SK-N-SH treated with all-trans-retinoic acid at 6 μM for 48 hours (cell line): ENCODE results near the gene ATP1A2.
A peak's percentile ranks its signal among the peaks of the same experiment; 100 is the strongest.

Experiments used
- ATAC-seq: fragments of 200-7000 bp; cut with Tn5 transposase; 3 replicates; pipeline ENCODE4 v1.9.1; 2020; ENCODE audit warnings: mild to moderate bottlenecking, moderate library complexity
- ARNTL ChIP-seq: fragments of 450-650 bp; formaldehyde crosslinking; IDR thresholded peaks from 2 replicates; pipeline ENCODE4 v1.5.0; 2020; ENCODE audit warnings: low read depth, mild to moderate bottlenecking, moderate library complexity, borderline replicate concordance
- BACH2 ChIP-seq: fragments of 250-450 bp; sonication (Bioruptor Pico); IDR thresholded peaks from 2 replicates; pipeline ENCODE4 v1.9.0; 2021; ENCODE audit warnings: mild to moderate bottlenecking, borderline replicate concordance
- CREB5 ChIP-seq: fragments of 250-450 bp; sonication (Bioruptor Pico); IDR thresholded peaks from 2 replicates; pipeline ENCODE4 v1.5.1; 2020; ENCODE audit warnings: low read depth, mild to moderate bottlenecking, moderate library complexity
- CSDC2 ChIP-seq: fragments of 250-450 bp; sonication (Bioruptor Pico); IDR thresholded peaks from 2 replicates; pipeline ENCODE4 v1.5.0; 2020; ENCODE audit warnings: mild to moderate bottlenecking, moderate library complexity
- ESRRG ChIP-seq: fragments of 250-450 bp; sonication (Bioruptor Pico); IDR thresholded peaks from 2 replicates; pipeline ENCODE4 v1.6.1; 2021; ENCODE audit warnings: mild to moderate bottlenecking
- GLIS3 ChIP-seq: fragments of 250-450 bp; sonication (Bioruptor Pico); IDR thresholded peaks from 2 replicates; pipeline ENCODE4 v1.5.0; 2020; ENCODE audit warnings: mild to moderate bottlenecking, moderate library complexity
- ISL1 ChIP-seq: fragments of 250-450 bp; sonication (Bioruptor Pico); IDR thresholded peaks from 2 replicates; pipeline ENCODE4 v2.1.2; 2022; ENCODE audit warnings: mild to moderate bottlenecking, moderate library complexity
- OSR1 ChIP-seq: fragments of 250-450 bp; sonication (Bioruptor Pico); IDR thresholded peaks from 2 replicates; pipeline ENCODE4 v1.8.0; 2022; ENCODE audit warnings: moderate library complexity, mild to moderate bottlenecking, inconsistent platforms
- PATZ1 ChIP-seq: fragments of 250-450 bp; sonication (Bioruptor Pico); IDR thresholded peaks from 2 replicates; pipeline ENCODE4 v1.8.0; 2020; ENCODE audit warnings: mild to moderate bottlenecking, moderate library complexity, borderline replicate concordance
- POU6F1 ChIP-seq: fragments of 250-450 bp; sonication (Bioruptor Pico); IDR thresholded peaks from 2 replicates; pipeline ENCODE4 v1.8.0; 2021; ENCODE audit warnings: low read depth, mild to moderate bottlenecking, moderate library complexity, borderline replicate concordance
- PPARA ChIP-seq: fragments of 250-450 bp; sonication (Bioruptor Pico); IDR thresholded peaks from 2 replicates; pipeline ENCODE4 v1.5.0; 2020; ENCODE audit warnings: mild to moderate bottlenecking, borderline replicate concordance
- RARB ChIP-seq: fragments of 250-450 bp; sonication (Bioruptor Pico); IDR thresholded peaks from 2 replicates; pipeline ENCODE4 v1.8.0; 2021; ENCODE audit warnings: mild to moderate bottlenecking, moderate library complexity
- SNAI2 ChIP-seq: fragments of 250-450 bp; sonication (Bioruptor Pico); IDR thresholded peaks from 2 replicates; pipeline ENCODE4 v1.5.0; 2020; ENCODE audit warnings: mild to moderate bottlenecking, moderate library complexity
- TCF4 ChIP-seq: fragments of 250-450 bp; sonication (Bioruptor Pico); IDR thresholded peaks from 2 replicates; pipeline ENCODE4 v1.8.0; 2021; ENCODE audit warnings: mild to moderate bottlenecking, moderate library complexity, borderline replicate concordance
- TOX ChIP-seq: fragments of 250-450 bp; sonication (Bioruptor Pico); IDR thresholded peaks from 2 replicates; pipeline ENCODE4 v1.8.0; 2021; ENCODE audit warnings: mild to moderate bottlenecking, moderate library complexity, borderline replicate concordance
- TSHZ2 ChIP-seq: fragments of 250-450 bp; sonication (Bioruptor Pico); IDR thresholded peaks from 2 replicates; pipeline ENCODE4 v1.5.0; 2020; ENCODE audit warnings: mild to moderate bottlenecking, moderate library complexity
- ZC3H10 ChIP-seq: fragments of 250-450 bp; sonication (Bioruptor Pico); IDR thresholded peaks from 2 replicates; pipeline ENCODE4 v1.5.1; 2021; ENCODE audit warnings: mild to moderate bottlenecking, moderate library complexity
- ZFP3 ChIP-seq: fragments of 250-450 bp; sonication (Bioruptor Pico); IDR thresholded peaks from 2 replicates; pipeline ENCODE4 v1.5.0; 2020; ENCODE audit warnings: mild to moderate bottlenecking, moderate library complexity
- ZFP30 ChIP-seq: fragments of 450-650 bp; formaldehyde crosslinking; IDR thresholded peaks from 2 replicates; pipeline ENCODE4 v1.5.0; 2022; ENCODE audit warnings: mild to moderate bottlenecking, moderate library complexity
- ZNF565 ChIP-seq: fragments of 450-650 bp; formaldehyde crosslinking; conservative IDR thresholded peaks from 2 replicates; pipeline ENCODE4 v1.5.0; 2020; ENCODE audit warnings: low read depth, mild to moderate bottlenecking, moderate library complexity
- ZNF70 ChIP-seq: fragments of 450-650 bp; formaldehyde crosslinking; IDR thresholded peaks from 2 replicates; pipeline ENCODE4 v1.5.0; 2020; ENCODE audit warnings: mild to moderate bottlenecking, moderate library complexity
- ZNF8 ChIP-seq: fragments of 450-650 bp; formaldehyde crosslinking; IDR thresholded peaks from 2 replicates; pipeline ENCODE4 v1.5.0; 2020; ENCODE audit warnings: mild to moderate bottlenecking, moderate library complexity

The ATP1A2 gene

GRCh38 chr1:160116283-160117147 lies 956 bp downstream of the ATP1A2 start:
- no peak for TF ChIP-seq SNAI2 (CRISPR knock-in tag)
- TF ChIP-seq ZFP3 (CRISPR knock-in tag), result no peak
- TF ChIP-seq ARNTL, result no peak
- TF ChIP-seq ZNF8, result no peak
- no peak for TF ChIP-seq GLIS3 (CRISPR knock-in tag)
- no peak for ATAC-seq

- TF ChIP-seq ESRRG (CRISPR knock-in tag), result no peak
- no peak for TF ChIP-seq SNAI2 (CRISPR knock-in tag)
- no peak for TF ChIP-seq PPARA (CRISPR knock-in tag)
- TF ChIP-seq ISL1, result no peak
- TF ChIP-seq POU6F1 (CRISPR knock-in tag), result no peak
- TF ChIP-seq TOX, result no peak
- TF ChIP-seq CREB5 (CRISPR knock-in tag), result no peak
- TF ChIP-seq ZNF8, result no peak
- no peak for TF ChIP-seq ARNTL
- TF ChIP-seq TSHZ2 (CRISPR knock-in tag), result no peak
- TF ChIP-seq ZFP30 (CRISPR knock-in tag), result no peak
- no peak for TF ChIP-seq CSDC2
- no peak for TF ChIP-seq GLIS3 (CRISPR knock-in tag)
- no peak for TF ChIP-seq OSR1 (CRISPR knock-in tag)
- TF ChIP-seq BACH2 (CRISPR knock-in tag), result no peak
- ATAC-seq, result no peak
Observed at GRCh38 chr1:160117300-160117699, 1.7 kb downstream of the ATP1A2 start.

GRCh38 chr1:160117709-160118183 lies 2.2 kb downstream of the ATP1A2 start:
- ATAC-seq, result peak; percentile 42
- TF ChIP-seq ZNF8 (no peak), SNAI2 (CRISPR knock-in tag) (no peak), OSR1 (CRISPR knock-in tag) (no peak), ZFP30 (CRISPR knock-in tag) (no peak)

GRCh38 chr1:160118928-160119327 lies 3.4 kb downstream of the ATP1A2 start:
- no peak for TF ChIP-seq GLIS3 (CRISPR knock-in tag)
- no peak for TF ChIP-seq ISL1
- TF ChIP-seq CSDC2, result no peak
- TF ChIP-seq OSR1 (CRISPR knock-in tag), result no peak
- no peak for TF ChIP-seq ARNTL
- TF ChIP-seq POU6F1 (CRISPR knock-in tag), result no peak
- TF ChIP-seq PPARA (CRISPR knock-in tag), result no peak
- TF ChIP-seq ZNF565 (CRISPR knock-in tag), result no peak
- TF ChIP-seq SNAI2 (CRISPR knock-in tag), result no peak
- no peak for TF ChIP-seq BACH2 (CRISPR knock-in tag)
- no peak for TF ChIP-seq PATZ1 (CRISPR knock-in tag)
- TF ChIP-seq TSHZ2 (CRISPR knock-in tag), result no peak
- no peak for TF ChIP-seq ZFP3 (CRISPR knock-in tag)
- no peak for TF ChIP-seq TCF4 (CRISPR knock-in tag)
- no peak for TF ChIP-seq RARB (CRISPR knock-in tag)
- no peak for TF ChIP-seq ZNF70 (CRISPR knock-in tag)
- TF ChIP-seq TOX, result no peak
- TF ChIP-seq ZNF8, result no peak
- TF ChIP-seq ZC3H10 (CRISPR knock-in tag), result no peak
- TF ChIP-seq, all 23 proteins: peak for 0
- ATAC-seq, result no peak
